ENCODE results near the gene MACROD2.

Gene MACROD2

GRCh38 chr20:16030253-16030652 is 2034.9 kb downstream of the MACROD2 start:
- no peak for DNase-seq

GRCh38 chr20:16035576-16035975 is 2040.3 kb downstream of the MACROD2 start:
- no peak for DNase-seq

GRCh38 chr20:16036331-16036730 is 2041.0 kb downstream of the MACROD2 start:
- DNase-seq: no peak

- no peak for DNase-seq
Measured at GRCh38 chr20:16040742-16041141, 2045.4 kb downstream of the MACROD2 start.

- DNase-seq: no peak
Measured at GRCh38 chr20:16042731-16043130, 2047.4 kb downstream of the MACROD2 start.

- DNase-seq: no peak
Measured at GRCh38 chr20:16043931-16044330, 2048.6 kb downstream of the MACROD2 start.

GRCh38 chr20:16048876-16049275 is 2053.6 kb downstream of the MACROD2 start:
- DNase-seq: no peak

GRCh38 chr20:16049529-16050093 is 2054.3 kb downstream of the MACROD2 start:
- DNase-seq: no peak

- DNase-seq: no peak
Measured at GRCh38 chr20:16050366-16050765, 2055.1 kb downstream of the MACROD2 start.

- no peak for DNase-seq
Measured at GRCh38 chr20:16051968-16052367, 2056.7 kb downstream of the MACROD2 start.

GRCh38 chr20:16052456-16052855 is 2057.1 kb downstream of the MACROD2 start:
- DNase-seq: no peak

- no peak for DNase-seq
Measured at GRCh38 chr20:16054985-16055384, 2059.7 kb downstream of the MACROD2 start.

- no peak for DNase-seq
Measured at GRCh38 chr20:16057651-16058050, 2062.3 kb downstream of the MACROD2 start.

GRCh38 chr20:16058268-16058667 is 2063.0 kb downstream of the MACROD2 start:
- no peak for DNase-seq

GRCh38 chr20:16059841-16060240 is 2064.5 kb downstream of the MACROD2 start:
- DNase-seq: no peak

GRCh38 chr20:16061351-16061750 is 2066.0 kb downstream of the MACROD2 start:
- no peak for DNase-seq

GRCh38 chr20:16062661-16063581 is 2067.6 kb downstream of the MACROD2 start:
- DNase-seq: no peak

- DNase-seq: no peak
Measured at GRCh38 chr20:16063881-16064280, 2068.6 kb downstream of the MACROD2 start.

- DNase-seq: no peak
Measured at GRCh38 chr20:16064989-16065707, 2069.8 kb downstream of the MACROD2 start.

GRCh38 chr20:16066571-16066970 is 2071.3 kb downstream of the MACROD2 start:
- DNase-seq: no peak

GRCh38 chr20:16069389-16070010 is 2074.2 kb downstream of the MACROD2 start:
- no peak for DNase-seq

GRCh38 chr20:16072220-16072619 is 2076.9 kb downstream of the MACROD2 start:
- DNase-seq: no peak
